CD14-positive monocyte (primary cell): Measurements from ENCODE around the gene PRPF19. TPM values are rescaled to one million over a fixed set of nuclear protein-coding genes. Genes with fewer than 3 reads are reported as not detected.
A peak's percentile ranks its signal among the peaks of the same experiment; 100 is the strongest.

Source experiments
- DNase-seq, 3 donors: peaks; one replicate each; pipeline ENCODE4 v3.0.0-alpha.2; 2011 to 2022
- H2AFZ ChIP-seq: 2 replicates; pipeline ENCODE4 v1.6.0; 2012; ENCODE audit warnings: mild to moderate bottlenecking, low read depth, low read length, inconsistent platforms; ENCODE audit not compliant: insufficient read depth, poor library complexity, severe bottlenecking
- H3K27ac ChIP-seq, 2 donors: 1 replicate in 1 of 2; 2 replicates in 1 of 2; pipeline ENCODE4 v1.5.1; 2012 to 2013; ENCODE audit warnings: low read length in 2 of 2, control low read depth in 1 of 2, inconsistent platforms in 1 of 2, low read depth in 1 of 2, mild to moderate bottlenecking in 1 of 2
- H3K27me3 ChIP-seq, 2 donors: one replicate each; pipeline versions ENCODE4 v1.6.0 to v1.6.1; 2011 to 2013; ENCODE audit warnings: low read length in 2 of 2; ENCODE audit not compliant: control insufficient read depth in 2 of 2, insufficient read depth in 2 of 2
- H3K36me3 ChIP-seq, 2 donors: replicated peaks in 1 of 2; 1 replicate in 1 of 2; 2 replicates in 1 of 2; pipeline versions ENCODE4 v1.5.1 to v1.6.1; 2012 to 2013; ENCODE audit warnings: low read length in 2 of 2, control low read depth in 1 of 2, inconsistent platforms in 1 of 2, mild to moderate bottlenecking in 1 of 2; ENCODE audit not compliant: insufficient read depth in 2 of 2, control insufficient read depth in 1 of 2
- H3K4me1 ChIP-seq, 2 donors: 1 replicate in 1 of 2; 2 replicates in 1 of 2; pipeline versions ENCODE4 v1.5.1 to v1.6.1; 2012 to 2013; ENCODE audit warnings: low read length in 2 of 2, control low read depth in 1 of 2, inconsistent platforms in 1 of 2, mild to moderate bottlenecking in 1 of 2, moderate library complexity in 1 of 2; ENCODE audit not compliant: insufficient read depth in 2 of 2, control insufficient read depth in 1 of 2
- H3K4me2 ChIP-seq: replicated peaks from 2 replicates; pipeline ENCODE3; 2012; ENCODE audit warnings: low read length, moderate library complexity, mild to moderate bottlenecking; ENCODE audit not compliant: poor library complexity, severe bottlenecking; ENCODE audit errors: extremely low read depth
- H3K4me3 ChIP-seq, 3 experiments: fragments of 200-600 bp in 1 of 3; sonication (generic) in 1 of 3; replicated peaks in 1 of 3; 1 replicate in 2 of 3; 2 replicates in 1 of 3; pipeline ENCODE4 v1.5.1; 2011 to 2013; ENCODE audit warnings: low read length in 3 of 3, mild to moderate bottlenecking in 3 of 3, control low read depth in 2 of 3, low read depth in 2 of 3, inconsistent platforms in 1 of 3, moderate library complexity in 1 of 3
- H3K79me2 ChIP-seq: 2 replicates; pipeline ENCODE4 v1.6.0; 2012; ENCODE audit warnings: mild to moderate bottlenecking, control low read depth, inconsistent platforms, low read length, moderate library complexity; ENCODE audit not compliant: insufficient read depth
- H3K9ac ChIP-seq: 2 replicates; pipeline ENCODE4 v1.6.0; 2017; ENCODE audit warnings: low read length, mild to moderate bottlenecking; ENCODE audit not compliant: insufficient read depth, poor library complexity, severe bottlenecking
- H3K9me3 ChIP-seq, 2 donors: replicated peaks in 1 of 2; 1 replicate in 1 of 2; 2 replicates in 1 of 2; pipeline versions ENCODE4 v1.5.1 to v1.6.1; 2012 to 2013; ENCODE audit warnings: low read length in 2 of 2, control low read depth in 1 of 2; ENCODE audit not compliant: control insufficient read depth in 1 of 2, insufficient read depth in 1 of 2
- H4K20me1 ChIP-seq: 2 replicates; pipeline ENCODE4 v1.6.0; 2012; ENCODE audit warnings: mild to moderate bottlenecking, low read length, control low read depth, moderate library complexity; ENCODE audit not compliant: insufficient read depth
- H3K27ac Mint-ChIP-seq, 7 donors: one replicate each; pipeline ENCODE4 v1.8.0; 2020; ENCODE audit warnings: mild to moderate bottlenecking in 7 of 7, mixed read lengths in 7 of 7, moderate library complexity in 6 of 7, inconsistent platforms in 2 of 7
- H3K27me3 Mint-ChIP-seq, 3 donors: one replicate each; pipeline ENCODE4 v1.8.0; 2021 to 2022; ENCODE audit warnings: low read depth in 3 of 3, mild to moderate bottlenecking in 3 of 3, mixed read lengths in 3 of 3, moderate library complexity in 3 of 3, inconsistent platforms in 1 of 3
- H3K36me3 Mint-ChIP-seq, 2 donors: one replicate each; pipeline ENCODE4 v1.8.0; 2020; ENCODE audit warnings: mixed read lengths in 2 of 2, inconsistent platforms in 1 of 2, mild to moderate bottlenecking in 1 of 2
- H3K4me1 Mint-ChIP-seq: one replicate; pipeline ENCODE4 v1.8.0; 2020; ENCODE audit warnings: mild to moderate bottlenecking, mixed read lengths
- H3K4me3 Mint-ChIP-seq, 2 donors: one replicate each; pipeline ENCODE4 v1.8.0; 2020; ENCODE audit warnings: mild to moderate bottlenecking in 2 of 2, mixed read lengths in 2 of 2, moderate library complexity in 1 of 2
- H3K9me3 Mint-ChIP-seq, 7 donors: one replicate each; pipeline ENCODE4 v1.8.0; 2020 to 2022; ENCODE audit warnings: mixed read lengths in 7 of 7, mild to moderate bottlenecking in 6 of 7, moderate library complexity in 6 of 7, inconsistent platforms in 2 of 7
- CTCF ChIP-seq: fragments of 200-600 bp; IDR thresholded peaks from one replicate; pipeline ENCODE4 v1.8.0; 2022; ENCODE audit warnings: antibody characterized with exemption, mild to moderate bottlenecking
- WGBS: methylation state at CpG from one replicate; pipeline ENCODE4 v1.1.5; 2013; ENCODE audit warnings: missing lambda C conversion rate; ENCODE audit not compliant: insufficient coverage; 5-methylcytosine and 5-hydroxymethylcytosine counted together
- intact Hi-C, 2 donors: fragments of 100-400 bp; cut with micrococcal nuclease; formaldehyde crosslinking; loops; one replicate each; pipeline versions ENCODE4 v1.15.0 to v1.15.1; 2023
- polyA plus RNA-seq, 3 donors: library from polyadenylated mRNA; depleted of rRNA in 1 of 3; unstranded in 2 of 3; stranded (reverse) in 1 of 3; fragments of 300-500 nt in 2 of 3; fragments of >200 nt in 1 of 3; fragmentation: Illumina TruSeq in 2 of 3; gene quantifications; 1 replicate in 2 of 3; 2 replicates in 1 of 3; pipeline ENCODE4 v1.2.3, GENCODE V29; 2012 to 2021

The PRPF19 gene
- polyA plus RNA-seq, 3 donors, result 7.8 to 33.2 (median 12.2) TPM

- no peak for TF ChIP-seq CTCF
- 96% methylated on average over 4 of the region's 9 CpGs for WGBS
- Histone ChIP-seq H3K27ac (no peak overlapping the region), H4K20me1 (peaks cover 100% of the 10 kb centered on the region), H3K36me3 (peaks cover 92 to 100% of the 10 kb centered on the region in 2 donors), H3K4me2 (no peak overlapping the region), H3K9ac (no peak overlapping the region), H3K4me3 (no peak overlapping the region), H3K4me1 (peaks cover 9 to 30% of the 10 kb centered on the region in 2 donors), H3K27me3 (no peaks in the 10 kb centered on the region), H3K9me3 (no peaks in the 10 kb centered on the region), H2AFZ (no peak overlapping the region), H3K79me2 (peaks cover 34% of the 10 kb centered on the region)
- intact Hi-C loops, result no loop called here
- Mint-ChIP-seq H3K9me3 (peaks cover 0 to 5% (median 0%) of the 10 kb centered on the region in 7 donors), H3K4me1 (peaks cover 34% of the 10 kb centered on the region), H3K36me3 (peaks cover 98 to 100% of the 10 kb centered on the region in 2 donors), H3K27ac (no peak overlapping the region), H3K4me3 (peak overlapping the region in 1 of 2 donors; percentile 9), H3K27me3 (peaks cover 4 to 6% (median 6%) of the 10 kb centered on the region in 3 donors)
- DNase-seq, result no peak
Measured at GRCh38 chr11:60942970-60943565, 36.7 kb upstream of the PRPF19 start.

GRCh38 chr11:60942219-60942618, 35.8 kb upstream of the PRPF19 start:
- Mint-ChIP-seq H3K4me1 (peaks cover 27% of the 10 kb centered on the region), H3K36me3 (peaks cover 97 to 100% of the 10 kb centered on the region in 2 donors), H3K4me3 (no peak overlapping the region), H3K27me3 (peaks cover 4 to 6% (median 6%) of the 10 kb centered on the region in 3 donors), H3K9me3 (peaks cover 0 to 5% (median 0%) of the 10 kb centered on the region in 7 donors), H3K27ac (no peak overlapping the region)
- no peaks in the 10 kb centered on the region for H3K27me3 ChIP-seq
- H3K9ac ChIP-seq, result no peak overlapping the region
- WGBS, result no CpG with 5 or more reads among the region's 4 CpGs
- peaks cover 6 to 22% of the 10 kb centered on the region in 2 donors for H3K4me1 ChIP-seq
- H3K4me3 ChIP-seq, result no peak overlapping the region
- H4K20me1 ChIP-seq, result peaks cover 100% of the 10 kb centered on the region
- intact Hi-C loops, result no loop called here
- TF ChIP-seq CTCF, result no peak
- H2AFZ ChIP-seq, result no peak overlapping the region
- no peak overlapping the region for H3K27ac ChIP-seq
- no peak overlapping the region for H3K4me2 ChIP-seq
- DNase-seq, result no peak
- H3K79me2 ChIP-seq, result peaks cover 26% of the 10 kb centered on the region
- H3K9me3 ChIP-seq, result no peaks in the 10 kb centered on the region
- H3K36me3 ChIP-seq, result peaks cover 92 to 100% of the 10 kb centered on the region in 2 donors
